BLaER1 (cell line): ENCODE measurements around the gene ENOX2.

Experiments
- H3K27ac ChIP-seq: shearing (Covaris generic); formaldehyde crosslinking; 2 replicates; pipeline ENCODE4 v1.8.1; 2022
- H3K27me3 ChIP-seq: shearing (Covaris generic); formaldehyde crosslinking; 2 replicates; pipeline ENCODE4 v1.8.1; 2022
- H3K36me3 ChIP-seq: shearing (Covaris generic); formaldehyde crosslinking; 2 replicates; pipeline ENCODE4 v1.8.1; 2022
- H3K4me1 ChIP-seq: shearing (Covaris generic); formaldehyde crosslinking; 2 replicates; pipeline ENCODE4 v1.8.1; 2022
- H3K4me2 ChIP-seq: shearing (Covaris generic); formaldehyde crosslinking; 2 replicates; pipeline ENCODE4 v1.8.1; 2022
- H3K4me3 ChIP-seq: shearing (Covaris generic); formaldehyde crosslinking; 2 replicates; pipeline ENCODE4 v1.8.1; 2022
- H3K9ac ChIP-seq: shearing (Covaris generic); formaldehyde crosslinking; 2 replicates; pipeline ENCODE4 v1.8.1; 2022
- H3K9me3 ChIP-seq: shearing (Covaris generic); formaldehyde crosslinking; 2 replicates; pipeline ENCODE4 v1.8.1; 2022
- H4K20me1 ChIP-seq: shearing (Covaris generic); formaldehyde crosslinking; 2 replicates; pipeline ENCODE4 v1.8.1; 2022
- Cebpa-rat ChIP-seq: shearing (Covaris generic); IDR thresholded peaks from 2 replicates; pipeline ENCODE4 v1.8.1; 2022

ENOX2 gene

DNA sequence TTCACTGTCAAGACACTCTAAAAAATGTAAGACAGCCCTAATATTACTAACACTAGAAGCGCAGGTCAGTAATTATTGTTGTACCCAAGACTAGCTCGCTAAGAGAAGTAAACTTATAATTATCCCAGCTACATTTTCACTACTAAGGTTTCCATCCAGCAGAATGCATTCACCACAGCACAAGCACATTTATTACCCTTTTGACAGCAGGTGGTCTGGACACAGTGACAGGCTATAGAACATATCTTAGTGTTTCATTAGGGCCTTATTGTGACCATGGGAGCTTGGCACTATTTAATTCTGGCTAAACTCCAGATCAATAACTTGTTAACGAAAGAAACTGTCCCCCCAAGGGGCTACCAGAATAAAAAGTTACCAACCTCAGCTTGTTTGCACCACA is 237.7 kb downstream of the ENOX2 start:
- no peak overlapping the region for H3K4me3 ChIP-seq
- no peaks in the 10 kb centered on the region for H4K20me1 ChIP-seq
- no peaks in the 10 kb centered on the region for H3K4me1 ChIP-seq
- no peak overlapping the region for H3K27ac ChIP-seq
- no peak overlapping the region for H3K4me2 ChIP-seq
- H3K27me3 ChIP-seq, result peaks cover 97% of the 10 kb centered on the region
- H3K9me3 ChIP-seq, result no peaks in the 10 kb centered on the region
- no peaks in the 10 kb centered on the region for H3K36me3 ChIP-seq
- H3K9ac ChIP-seq, result no peak overlapping the region
- no peak for TF ChIP-seq Cebpa-rat

DNA sequence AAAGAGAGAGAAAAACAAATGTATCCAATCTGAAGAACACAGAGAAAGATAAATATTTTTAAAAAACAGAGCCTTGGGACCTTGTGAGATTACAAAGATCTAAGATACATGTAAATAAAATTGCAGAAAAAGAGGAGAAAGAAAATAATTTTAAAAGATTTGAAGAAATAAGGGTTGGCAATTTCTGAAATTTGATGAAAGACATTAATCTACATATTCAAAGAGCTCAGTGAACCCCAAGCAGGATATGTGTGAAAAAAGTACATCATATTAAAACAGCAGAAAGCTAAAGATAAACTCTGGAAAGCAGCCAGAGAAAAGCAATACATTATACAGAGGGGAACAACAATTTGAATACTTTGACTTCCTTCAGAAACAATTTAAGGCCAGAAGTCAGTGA is 244.7 kb downstream of the ENOX2 start:
- peaks cover 14% of the 10 kb centered on the region for H3K9me3 ChIP-seq
- no peaks in the 10 kb centered on the region for H3K4me1 ChIP-seq
- H3K36me3 ChIP-seq, result no peaks in the 10 kb centered on the region
- H3K9ac ChIP-seq, result no peak overlapping the region
- H3K27ac ChIP-seq, result no peak overlapping the region
- TF ChIP-seq Cebpa-rat, result no peak
- H3K27me3 ChIP-seq, result peaks cover 94% of the 10 kb centered on the region
- H4K20me1 ChIP-seq, result no peaks in the 10 kb centered on the region
- no peak overlapping the region for H3K4me3 ChIP-seq
- H3K4me2 ChIP-seq, result no peak overlapping the region

DNA sequence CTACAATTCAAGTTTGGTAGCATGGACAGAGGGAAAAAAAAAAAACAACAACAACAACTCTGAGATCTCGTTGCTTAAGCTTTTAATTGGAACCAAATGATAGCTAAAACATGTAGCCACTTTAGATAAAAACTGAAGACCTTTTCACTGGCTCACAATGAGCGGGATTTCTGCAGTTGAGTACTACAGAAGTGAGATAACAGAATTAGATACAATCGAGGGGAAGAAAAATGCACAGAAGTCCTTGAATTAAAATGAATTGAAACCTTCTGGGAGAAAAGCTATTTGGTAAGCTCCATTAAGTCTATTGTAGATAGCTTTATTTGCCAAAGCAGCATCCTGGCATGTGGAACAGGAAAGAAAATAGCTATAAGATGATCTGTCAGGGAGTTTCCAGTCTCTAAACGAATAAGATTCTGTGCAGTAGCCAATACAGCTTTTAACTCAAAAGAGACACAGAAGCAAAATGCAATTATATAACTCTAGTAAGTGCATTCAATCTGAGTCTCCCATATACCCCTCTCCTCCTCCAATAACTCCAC is 248.5 kb downstream of the ENOX2 start:
- no peak overlapping the region for H3K4me2 ChIP-seq
- peaks cover 14% of the 10 kb centered on the region for H3K9me3 ChIP-seq
- H3K27ac ChIP-seq, result no peak overlapping the region
- no peaks in the 10 kb centered on the region for H3K36me3 ChIP-seq
- no peak for TF ChIP-seq Cebpa-rat
- H3K9ac ChIP-seq, result no peak overlapping the region
- H3K27me3 ChIP-seq, result peaks cover 95% of the 10 kb centered on the region
- H3K4me3 ChIP-seq, result no peak overlapping the region
- no peaks in the 10 kb centered on the region for H4K20me1 ChIP-seq
- H3K4me1 ChIP-seq, result no peaks in the 10 kb centered on the region

DNA sequence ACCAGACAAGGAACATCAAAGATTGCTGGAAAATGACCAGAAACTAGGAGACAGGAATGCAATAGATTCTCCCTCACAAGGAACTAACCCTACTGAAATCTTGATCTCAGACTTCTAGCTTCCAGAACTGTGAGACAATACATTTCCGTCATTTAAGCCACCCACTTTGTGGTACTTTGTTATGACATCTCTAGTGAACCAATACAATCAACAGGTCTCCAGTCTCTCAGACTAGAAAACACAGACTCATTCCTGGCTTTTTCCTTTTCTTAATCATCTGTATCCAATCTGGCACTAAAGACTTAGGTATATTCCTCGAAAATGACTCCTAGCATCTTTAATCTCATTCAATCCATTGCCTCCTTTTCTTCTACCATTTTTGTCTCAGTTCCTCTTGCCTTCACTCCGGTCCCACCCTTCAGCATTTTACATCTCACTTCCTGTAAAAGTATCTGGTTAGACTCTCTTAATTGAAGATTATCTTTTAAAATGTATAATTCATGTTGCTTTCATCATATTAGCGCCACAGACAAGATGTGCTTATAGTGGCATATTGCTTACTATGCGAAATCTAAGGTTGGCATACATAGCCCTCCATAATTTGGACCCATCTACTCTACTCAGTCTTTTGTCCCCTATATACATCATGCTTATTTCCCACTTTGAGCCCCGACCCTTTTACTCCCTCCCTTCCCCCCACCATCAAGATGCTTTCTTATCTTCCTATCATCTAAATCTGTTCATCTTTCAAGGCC is 250.0 kb downstream of the ENOX2 start:
- TF ChIP-seq Cebpa-rat, result no peak
- no peak overlapping the region for H3K4me2 ChIP-seq
- no peak overlapping the region for H3K4me3 ChIP-seq
- peaks cover 11% of the 10 kb centered on the region; the same call in 1 of the 2 replicates for H3K9me3 ChIP-seq
- H3K9ac ChIP-seq, result no peak overlapping the region
- no peaks in the 10 kb centered on the region for H3K36me3 ChIP-seq
- H3K27me3 ChIP-seq, result peaks cover 92% of the 10 kb centered on the region
- H3K27ac ChIP-seq, result no peak overlapping the region
- no peaks in the 10 kb centered on the region for H4K20me1 ChIP-seq
- H3K4me1 ChIP-seq, result no peaks in the 10 kb centered on the region

DNA sequence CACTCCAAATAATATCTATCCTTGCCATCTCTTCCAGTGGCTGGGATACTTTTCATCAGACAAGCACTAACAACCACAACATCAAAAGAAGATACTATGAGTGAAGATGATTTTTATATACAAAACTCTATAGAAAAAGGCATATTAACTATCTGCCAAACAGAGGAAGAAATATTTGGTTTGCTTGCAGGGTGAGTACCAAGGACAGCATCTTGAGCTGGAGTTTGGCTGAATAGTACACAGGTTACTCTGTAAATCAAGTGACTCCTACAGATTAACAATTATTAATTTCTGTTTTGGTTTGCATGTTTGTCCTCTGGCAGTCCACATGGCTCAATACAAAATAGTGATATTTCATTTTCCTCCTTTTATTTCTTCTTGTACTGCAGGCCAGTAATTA is 253.3 kb downstream of the ENOX2 start:
- Histone ChIP-seq H3K27me3 (peaks cover 85% of the 10 kb centered on the region), H3K9me3 (no peaks in the 10 kb centered on the region), H3K27ac (no peak overlapping the region), H3K4me2 (no peak overlapping the region), H3K36me3 (peaks cover 4% of the 10 kb centered on the region; the same call in 1 of the 2 replicates), H3K4me3 (no peak overlapping the region), H3K9ac (no peak overlapping the region), H3K4me1 (no peaks in the 10 kb centered on the region), H4K20me1 (peaks cover 10% of the 10 kb centered on the region; the same call in 1 of the 2 replicates)
- TF ChIP-seq Cebpa-rat, result no peak

DNA sequence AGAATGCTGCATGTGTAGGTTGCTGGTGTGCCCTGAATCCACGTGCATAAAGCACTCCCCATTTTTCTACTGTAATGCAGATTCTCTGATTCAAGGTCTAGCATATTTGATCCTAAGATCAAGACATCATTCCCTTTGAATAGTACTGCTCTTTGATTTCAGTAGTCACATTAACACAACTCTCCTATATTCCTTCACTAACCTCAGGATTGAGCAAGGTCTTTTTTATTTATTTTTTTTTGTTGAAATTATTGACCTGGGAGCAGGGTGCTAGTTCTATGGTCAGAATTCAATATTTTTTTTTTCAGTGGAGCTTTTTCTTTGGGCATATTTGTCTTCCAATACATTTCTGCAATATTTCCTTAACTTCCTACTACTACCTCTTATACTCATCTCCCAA is 255.5 kb downstream of the ENOX2 start:
- H3K4me1 ChIP-seq, result no peaks in the 10 kb centered on the region
- no peak overlapping the region for H3K9ac ChIP-seq
- H3K9me3 ChIP-seq, result no peaks in the 10 kb centered on the region
- H3K27me3 ChIP-seq, result peaks cover 78% of the 10 kb centered on the region
- TF ChIP-seq Cebpa-rat, result no peak
- peaks cover 10% of the 10 kb centered on the region; the same call in 1 of the 2 replicates for H4K20me1 ChIP-seq
- H3K4me2 ChIP-seq, result no peak overlapping the region
- no peak overlapping the region for H3K4me3 ChIP-seq
- H3K36me3 ChIP-seq, result peaks cover 4% of the 10 kb centered on the region; the same call in 1 of the 2 replicates
- H3K27ac ChIP-seq, result no peak overlapping the region

DNA sequence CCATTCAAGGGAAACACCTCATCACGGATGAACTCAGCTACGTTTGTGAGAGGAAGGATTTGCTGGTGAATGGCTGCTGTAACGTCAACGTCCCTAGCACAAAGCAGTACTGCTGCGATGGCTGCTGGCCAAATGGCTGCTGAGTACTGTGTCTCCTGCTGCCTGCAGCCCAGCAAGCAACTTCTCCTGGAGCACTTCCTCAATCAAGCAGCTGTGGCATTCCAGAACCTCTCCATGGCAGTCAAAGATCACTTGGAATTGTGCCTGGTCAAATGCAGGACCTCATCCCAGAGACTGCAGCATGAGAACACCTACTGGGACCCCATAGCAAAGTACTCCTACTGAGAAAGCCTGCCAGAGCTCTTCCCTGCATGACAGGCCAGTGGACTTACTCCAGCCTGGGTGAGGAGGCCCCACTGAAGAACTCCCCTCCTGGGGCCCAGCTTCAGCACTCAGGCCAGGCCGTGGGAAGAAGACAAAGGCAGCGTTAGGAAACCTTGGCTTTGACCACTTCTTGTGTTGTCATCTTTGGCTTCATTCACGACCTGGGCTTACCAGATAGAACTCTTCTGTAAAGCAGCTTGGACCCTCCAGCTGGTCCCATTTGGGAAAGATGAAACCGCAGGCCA is 256.9 kb downstream of the ENOX2 start:
- Histone ChIP-seq H3K4me1 (no peaks in the 10 kb centered on the region), H3K36me3 (peaks cover 4% of the 10 kb centered on the region; the same call in 1 of the 2 replicates), H4K20me1 (peaks cover 10% of the 10 kb centered on the region; the same call in 1 of the 2 replicates), H3K9ac (no peak overlapping the region), H3K27me3 (peaks cover 78% of the 10 kb centered on the region), H3K4me2 (no peak overlapping the region), H3K27ac (no peak overlapping the region), H3K4me3 (no peak overlapping the region), H3K9me3 (no peaks in the 10 kb centered on the region)
- no peak for TF ChIP-seq Cebpa-rat

DNA sequence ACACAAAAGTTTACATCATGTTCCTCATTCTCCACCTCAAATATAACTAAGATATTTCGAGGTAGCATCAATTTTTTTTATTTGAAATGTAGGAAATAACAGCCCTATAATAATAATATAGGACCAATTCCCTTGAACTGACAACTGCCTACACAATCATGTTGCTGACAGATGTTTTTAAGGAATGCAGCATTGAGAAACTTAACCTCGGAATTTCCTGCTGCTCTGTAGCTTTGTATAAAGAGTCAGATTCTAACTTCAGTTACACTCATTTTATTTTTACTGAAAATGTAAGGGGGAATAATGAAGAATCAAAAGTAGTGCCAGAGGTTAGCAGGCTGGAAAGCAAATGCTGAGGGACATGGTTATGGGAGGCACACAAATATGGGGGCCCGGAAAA is 265.4 kb downstream of the ENOX2 start:
- no peaks in the 10 kb centered on the region for H3K9me3 ChIP-seq
- H3K9ac ChIP-seq, result no peak overlapping the region
- no peak overlapping the region for H3K27ac ChIP-seq
- no peak overlapping the region for H3K4me3 ChIP-seq
- H3K4me2 ChIP-seq, result no peak overlapping the region
- no peak for TF ChIP-seq Cebpa-rat
- H3K27me3 ChIP-seq, result peaks cover 95% of the 10 kb centered on the region
- no peaks in the 10 kb centered on the region for H3K36me3 ChIP-seq
- no peaks in the 10 kb centered on the region; the same call in 1 of the 2 replicates for H4K20me1 ChIP-seq
- H3K4me1 ChIP-seq, result no peaks in the 10 kb centered on the region

DNA sequence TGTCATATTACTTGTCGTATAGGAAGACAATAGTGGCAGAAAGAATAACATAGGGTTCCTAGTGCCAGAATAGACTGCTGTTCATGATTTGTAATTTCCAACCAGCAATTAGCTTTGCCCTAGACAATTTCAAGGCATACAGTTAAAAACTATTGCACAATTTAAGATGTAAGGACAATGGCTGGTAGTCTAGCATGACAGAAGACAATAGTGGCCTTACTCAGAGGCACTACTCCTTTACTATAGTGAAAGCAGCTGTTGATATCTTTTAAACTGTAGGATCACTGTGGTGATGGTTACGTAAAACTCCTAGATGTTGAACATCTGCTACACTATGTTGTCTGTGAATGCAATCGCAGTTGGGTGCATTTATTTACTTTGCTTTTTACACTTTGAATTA is 266.7 kb downstream of the ENOX2 start:
- Histone ChIP-seq H3K36me3 (no peaks in the 10 kb centered on the region), H4K20me1 (no peaks in the 10 kb centered on the region; the same call in 1 of the 2 replicates), H3K9me3 (no peaks in the 10 kb centered on the region), H3K4me3 (no peak overlapping the region), H3K27me3 (peaks cover 91% of the 10 kb centered on the region), H3K4me1 (peaks cover 2% of the 10 kb centered on the region; the same call in 1 of the 2 replicates), H3K27ac (no peak overlapping the region), H3K9ac (no peak overlapping the region), H3K4me2 (no peak overlapping the region)
- no peak for TF ChIP-seq Cebpa-rat

DNA sequence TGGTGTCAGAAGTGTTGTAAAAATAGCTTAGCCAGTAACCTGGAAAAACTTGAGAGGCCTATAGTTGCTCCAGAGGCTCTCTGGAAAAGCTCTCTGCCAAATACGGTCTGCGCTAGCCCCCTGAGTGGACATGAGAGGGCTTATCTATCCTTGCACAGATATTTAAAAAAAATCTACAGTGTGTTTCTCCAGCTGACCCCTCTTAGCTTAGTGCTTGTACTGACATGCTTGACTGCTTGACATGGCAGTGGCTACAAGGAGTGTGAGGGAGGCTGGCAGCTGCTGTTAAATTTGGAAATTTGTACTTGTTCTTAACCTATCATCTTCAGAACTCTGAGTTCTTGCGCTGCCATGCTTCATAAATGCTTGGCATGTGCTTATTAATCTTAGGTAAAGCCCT is 272.0 kb downstream of the ENOX2 start:
- H4K20me1 ChIP-seq, result no peaks in the 10 kb centered on the region
- no peaks in the 10 kb centered on the region for H3K36me3 ChIP-seq
- no peak overlapping the region; the same call in 1 of the 2 replicates for H3K4me2 ChIP-seq
- H3K27me3 ChIP-seq, result peaks cover 91% of the 10 kb centered on the region
- peaks cover 17% of the 10 kb centered on the region for H3K4me1 ChIP-seq
- H3K27ac ChIP-seq, result no peak overlapping the region
- H3K9me3 ChIP-seq, result no peaks in the 10 kb centered on the region
- TF ChIP-seq Cebpa-rat, result no peak
- H3K4me3 ChIP-seq, result no peak overlapping the region
- H3K9ac ChIP-seq, result no peak overlapping the region
